Gastrocnemius medialis (tissue), 4 donors: Measurements from ENCODE around the gene RFPL4A.

Experiments
- POLR2A ChIP-seq, 2 donors: fragments of 450-650 bp; IDR thresholded peaks; one replicate each; pipeline ENCODE4 v1.6.1; 2017; ENCODE audit warnings: antibody characterized with exemption in 2 of 2, mild to moderate bottlenecking in 2 of 2, moderate library complexity in 2 of 2
- TF ChIP-seq, protein P1 (sequence below), 5 experiments: fragments of 450-650 bp in 3 of 5; fragments of 200-600 bp in 2 of 5; sonication (generic) in 2 of 5; IDR thresholded peaks in 4 of 5; conservative IDR thresholded peaks in 1 of 5; 1 replicate in 4 of 5; 2 replicates in 1 of 5; pipeline ENCODE4 v1.5.1; 2016 to 2019; ENCODE audit warnings: antibody characterized with exemption in 5 of 5, mild to moderate bottlenecking in 3 of 5, moderate library complexity in 3 of 5

DNA sequence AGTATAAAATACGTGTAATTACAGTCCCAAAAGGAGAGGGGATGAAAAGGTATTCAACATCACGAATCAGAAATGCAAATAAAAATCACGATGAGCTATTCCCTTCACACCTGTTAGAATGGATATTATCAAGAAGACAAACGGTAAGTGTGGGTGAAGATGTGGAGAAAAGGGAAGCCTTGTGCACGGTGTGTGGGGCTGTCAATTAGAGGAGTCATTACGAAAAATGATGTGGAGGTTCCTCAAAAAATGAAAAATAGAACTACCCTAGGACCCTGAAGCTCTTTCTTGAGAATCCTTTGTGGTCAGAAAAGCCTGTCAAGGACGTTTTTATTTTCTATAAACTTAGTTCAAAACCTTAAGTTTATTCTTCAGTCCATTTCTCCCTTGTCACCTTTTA lies 53.6 kb downstream of the RFPL4A start:
- TF ChIP-seq, protein P1, sequence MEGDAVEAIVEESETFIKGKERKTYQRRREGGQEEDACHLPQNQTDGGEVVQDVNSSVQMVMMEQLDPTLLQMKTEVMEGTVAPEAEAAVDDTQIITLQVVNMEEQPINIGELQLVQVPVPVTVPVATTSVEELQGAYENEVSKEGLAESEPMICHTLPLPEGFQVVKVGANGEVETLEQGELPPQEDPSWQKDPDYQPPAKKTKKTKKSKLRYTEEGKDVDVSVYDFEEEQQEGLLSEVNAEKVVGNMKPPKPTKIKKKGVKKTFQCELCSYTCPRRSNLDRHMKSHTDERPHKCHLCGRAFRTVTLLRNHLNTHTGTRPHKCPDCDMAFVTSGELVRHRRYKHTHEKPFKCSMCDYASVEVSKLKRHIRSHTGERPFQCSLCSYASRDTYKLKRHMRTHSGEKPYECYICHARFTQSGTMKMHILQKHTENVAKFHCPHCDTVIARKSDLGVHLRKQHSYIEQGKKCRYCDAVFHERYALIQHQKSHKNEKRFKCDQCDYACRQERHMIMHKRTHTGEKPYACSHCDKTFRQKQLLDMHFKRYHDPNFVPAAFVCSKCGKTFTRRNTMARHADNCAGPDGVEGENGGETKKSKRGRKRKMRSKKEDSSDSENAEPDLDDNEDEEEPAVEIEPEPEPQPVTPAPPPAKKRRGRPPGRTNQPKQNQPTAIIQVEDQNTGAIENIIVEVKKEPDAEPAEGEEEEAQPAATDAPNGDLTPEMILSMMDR (IDR thresholded peaks at IDR 0.05 in 4 of 5, conservative IDR thresholded peaks at IDR 0.05 in 1 of 5), result no peak
- TF ChIP-seq POLR2A (IDR thresholded peaks at IDR 0.05), result no peak
